RWPE2 (cell line): ENCODE data around the gene DAZAP1.

Experiments
- ATAC-seq: fragments of 200-7000 bp; cut with Tn5 transposase; 3 replicates; pipeline ENCODE4 v1.9.1; 2021; ENCODE audit warnings: low read depth
- DNase-seq: peaks from one replicate; pipeline ENCODE4 v3.0.0-alpha.2; 2020; ENCODE audit warnings: low spot score
- H3K27ac ChIP-seq: fragments of 450-650 bp; 2 replicates; pipeline ENCODE4 v1.5.1; 2017; ENCODE audit warnings: mild to moderate bottlenecking; ENCODE audit not compliant: poor library complexity, severe bottlenecking
- H3K27me3 ChIP-seq: fragments of 250-450 bp; sonication (Bioruptor Pico); 2 replicates; pipeline ENCODE4 v1.5.1; 2021; ENCODE audit warnings: mild to moderate bottlenecking, moderate library complexity; ENCODE audit not compliant: insufficient read depth, poor library complexity, severe bottlenecking
- H3K36me3 ChIP-seq: fragments of 250-450 bp; sonication (Bioruptor Pico); 2 replicates; pipeline ENCODE4 v1.5.1; 2020; ENCODE audit warnings: low read depth, mild to moderate bottlenecking, moderate library complexity
- H3K4me1 ChIP-seq: fragments of 250-450 bp; sonication (Bioruptor Pico); 2 replicates; pipeline ENCODE4 v1.5.1; 2021; ENCODE audit warnings: mild to moderate bottlenecking, moderate library complexity; ENCODE audit not compliant: insufficient read depth, poor library complexity, severe bottlenecking
- H3K4me3 ChIP-seq: fragments of 250-450 bp; sonication (Bioruptor Pico); 2 replicates; pipeline ENCODE4 v1.5.1; 2021; ENCODE audit warnings: mild to moderate bottlenecking, moderate library complexity; ENCODE audit not compliant: severe bottlenecking
- H3K9me3 ChIP-seq: fragments of 250-450 bp; sonication (Bioruptor Pico); 2 replicates; pipeline ENCODE4 v1.5.1; 2021; ENCODE audit warnings: mild to moderate bottlenecking, moderate library complexity; ENCODE audit not compliant: severe bottlenecking
- CTCF ChIP-seq: fragments of 450-650 bp; IDR thresholded peaks from one replicate; pipeline ENCODE4 v1.5.1; 2017; ENCODE audit warnings: mild to moderate bottlenecking, moderate library complexity; ENCODE audit not compliant: poor library complexity, severe bottlenecking

The DAZAP1 gene

GRCh38 chr19:1385816-1386215 is 21.6 kb upstream of the DAZAP1 start:
- no peak for DNase-seq
- Histone ChIP-seq H3K36me3 (peaks cover 13% of the 10 kb centered on the region), H3K4me1 (no peaks in the 10 kb centered on the region), H3K9me3 (no peaks in the 10 kb centered on the region), H3K27ac (no peak overlapping the region), H3K4me3 (no peak overlapping the region), H3K27me3 (no peaks in the 10 kb centered on the region)
- ATAC-seq = no peak
- no peak for TF ChIP-seq CTCF

- TF ChIP-seq CTCF = no peak
- ATAC-seq (no peak), DNase-seq (no peak)
- no peak overlapping the region for H3K27ac ChIP-seq
- H3K36me3 ChIP-seq = peaks cover 19% of the 10 kb centered on the region
- no peaks in the 10 kb centered on the region for H3K27me3 ChIP-seq
- no peak overlapping the region for H3K4me3 ChIP-seq
- no peaks in the 10 kb centered on the region for H3K9me3 ChIP-seq
- no peaks in the 10 kb centered on the region for H3K4me1 ChIP-seq
Observed at GRCh38 chr19:1386945-1387683, 20.3 kb upstream of the DAZAP1 start.

GRCh38 chr19:1387684-1388636 is 19.4 kb upstream of the DAZAP1 start:
- no peaks in the 10 kb centered on the region for H3K27me3 ChIP-seq
- ATAC-seq = no peak
- peaks cover 19% of the 10 kb centered on the region for H3K36me3 ChIP-seq
- H3K27ac ChIP-seq = no peak overlapping the region
- H3K4me3 ChIP-seq = no peak overlapping the region
- no peaks in the 10 kb centered on the region for H3K4me1 ChIP-seq
- no peaks in the 10 kb centered on the region for H3K9me3 ChIP-seq
- DNase-seq = no peak
- TF ChIP-seq CTCF = no peak

GRCh38 chr19:1388637-1389026 is 18.8 kb upstream of the DAZAP1 start:
- H3K36me3 ChIP-seq = peaks cover 19% of the 10 kb centered on the region
- no peak for DNase-seq
- no peak for ATAC-seq
- no peaks in the 10 kb centered on the region for H3K27me3 ChIP-seq
- no peaks in the 10 kb centered on the region for H3K9me3 ChIP-seq
- no peak for TF ChIP-seq CTCF
- H3K4me3 ChIP-seq = no peak overlapping the region
- no peaks in the 10 kb centered on the region for H3K4me1 ChIP-seq
- no peak overlapping the region for H3K27ac ChIP-seq
